ENCODE results near the gene ATR. TPM values are rescaled to one million over a fixed set of nuclear protein-coding genes. Genes with fewer than 3 reads are reported as not detected.

ATR gene
- total and polyA plus RNA-seq, 9 of the 15 experiments (the other 6 are each of a cell fraction or from before 2014, with no cell fraction given): 18.0 to 37.8 (median 23.2) TPM

GRCh38 chr3:142543307-142543706, 35.2 kb downstream of the ATR start (continued):
- TF ChIP-seq ZHX1 (conservative IDR thresholded peaks at IDR 0.05; ENCODE audit: low read length) (no peak), SREBF1 (IDR thresholded peaks at IDR 0.05; ENCODE audit: borderline replicate concordance, low read depth, low read length) (no peak), ZNF354B (CRISPR knock-in tag; IDR thresholded peaks at IDR 0.05) (no peak), PHF21A (IDR thresholded peaks at IDR 0.05; ENCODE audit: borderline replicate concordance, low read depth) (no peak), ZFP30 (CRISPR knock-in tag; IDR thresholded peaks at IDR 0.05; ENCODE audit: borderline replicate concordance) (no peak), SUPT5H (IDR thresholded peaks at IDR 0.05) (peak; percentile 64), ZNF408 (CRISPR knock-in tag; IDR thresholded peaks at IDR 0.05; ENCODE audit: low read depth) (no peak), MBD1 (CRISPR knock-in tag; IDR thresholded peaks at IDR 0.05) (no peak), CGGBP1 (CRISPR knock-in tag; IDR thresholded peaks at IDR 0.05) (no peak), ZEB2 (IDR thresholded peaks at IDR 0.05) (no peak), ZNF695 (CRISPR knock-in tag; IDR thresholded peaks at IDR 0.05) (no peak), ZBTB26 (CRISPR knock-in tag; IDR thresholded peaks at IDR 0.05) (0 out of 2 replicates have a peak, but pooled peaks have one; percentile 16), FOXJ3 (CRISPR knock-in tag; IDR thresholded peaks at IDR 0.05) (no peak), KLF1 (tag; IDR thresholded peaks at IDR 0.05) (no peak), EWSR1 (IDR thresholded peaks at IDR 0.05; ENCODE audit: borderline replicate concordance, low read depth, partially characterized antibody) (peak; percentile 33), ZNF512 (tag; IDR thresholded peaks at IDR 0.05) (peak; percentile 68), TCF15 (CRISPR knock-in tag; IDR thresholded peaks at IDR 0.05) (no peak), KAT7 (CRISPR knock-in tag; IDR thresholded peaks at IDR 0.05; ENCODE audit: borderline replicate concordance) (no peak), RBM15 (IDR thresholded peaks at IDR 0.05; ENCODE audit: insufficient read depth, low read length) (no peak), NR1H2 (CRISPR knock-in tag; IDR thresholded peaks at IDR 0.05) (no peak), DIDO1 (tag; IDR thresholded peaks at IDR 0.05; ENCODE audit: low read depth) (no peak), ELF4 (CRISPR knock-in tag; IDR thresholded peaks at IDR 0.05) (peak; percentile 47; the same call in 1 of the 2 replicates)
